Suprapubic skin (tissue), 4 donors: Measurements from ENCODE around the gene GRIA4. TPM values are rescaled to one million over a fixed set of nuclear protein-coding genes. Genes with fewer than 3 reads are reported as not detected.

ENCODE experiments used
- DNase-seq, 2 donors: peaks; one replicate each; pipeline ENCODE4 v3.0.0-alpha.2; 2019; ENCODE audit warnings: low spot score in 2 of 2
- H3K27ac ChIP-seq: fragments of 200-600 bp; sonication (generic); one replicate; pipeline ENCODE4 v1.5.1; 2019
- H3K27me3 ChIP-seq: fragments of 200-600 bp; sonication (generic); one replicate; pipeline ENCODE4 v1.5.1; 2019
- H3K36me3 ChIP-seq: fragments of 200-600 bp; sonication (generic); one replicate; pipeline ENCODE4 v1.5.1; 2019
- H3K4me1 ChIP-seq: fragments of 200-600 bp; sonication (generic); one replicate; pipeline ENCODE4 v1.5.1; 2019
- H3K4me3 ChIP-seq: fragments of 200-600 bp; sonication (generic); one replicate; pipeline ENCODE4 v1.5.1; 2019; ENCODE audit warnings: mild to moderate bottlenecking
- H3K9me3 ChIP-seq: fragments of 200-600 bp; sonication (generic); one replicate; pipeline ENCODE4 v1.5.1; 2019
- CTCF ChIP-seq, 2 donors: fragments of 200-600 bp in 1 of 2; fragments of 450-650 bp in 1 of 2; sonication (generic) in 1 of 2; IDR thresholded peaks; one replicate each; pipeline ENCODE4 v1.5.1; 2016 to 2019; ENCODE audit warnings: antibody characterized with exemption in 2 of 2, mild to moderate bottlenecking in 1 of 2, moderate library complexity in 1 of 2
- EP300 ChIP-seq: sonication (generic); formaldehyde crosslinking; IDR thresholded peaks from one replicate; pipeline ENCODE4 v1.6.1; 2017; ENCODE audit warnings: antibody characterized with exemption
- POLR2A ChIP-seq, 2 donors: fragments of 450-650 bp; IDR thresholded peaks; one replicate each; pipeline ENCODE4 v1.6.1; 2017; ENCODE audit warnings: antibody characterized with exemption in 2 of 2, mild to moderate bottlenecking in 2 of 2, moderate library complexity in 2 of 2
- POLR2AphosphoS5 ChIP-seq, 3 donors: sonication (generic); formaldehyde crosslinking; IDR thresholded peaks; one replicate each; pipeline ENCODE4 v1.6.1; 2017; ENCODE audit warnings: antibody characterized with exemption in 3 of 3
- WGBS: methylation state at CpG from one replicate; pipeline ENCODE4 v1.1.5; 2018; 5-methylcytosine and 5-hydroxymethylcytosine counted together
- total RNA-seq, 4 donors: library from RNA; depleted of rRNA; stranded (reverse); fragments of >200 nt; gene quantifications; one replicate each; pipeline ENCODE4 v1.1.0, GENCODE V29; 2016

Gene GRIA4
- total RNA-seq, 4 donors from 2014 or later = 1.1 to 2.3 (median 1.8) TPM

DNA sequence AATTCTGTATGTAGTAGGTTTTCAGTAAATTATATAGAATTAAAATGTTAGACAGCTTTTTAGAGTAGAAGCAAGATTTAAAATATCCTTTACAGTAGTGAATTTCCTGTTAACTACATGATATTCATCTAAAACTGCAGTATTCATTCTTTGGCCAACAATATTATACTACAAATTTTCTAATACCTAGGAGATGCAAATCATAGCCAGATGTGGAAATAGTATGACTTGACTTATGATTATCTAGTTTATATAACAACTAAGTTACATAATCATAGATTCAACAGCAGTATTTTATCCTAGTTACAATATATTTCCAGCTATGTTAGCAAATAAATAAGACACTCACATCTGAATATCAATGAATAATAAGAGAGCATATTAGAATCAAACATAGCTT, 249.0 kb downstream of the GRIA4 start:
- no peak for TF ChIP-seq CTCF (IDR thresholded peaks at IDR 0.05)
- no peak for TF ChIP-seq POLR2AphosphoS5 (IDR thresholded peaks at IDR 0.05)
- no peak for TF ChIP-seq EP300
- no peak for TF ChIP-seq POLR2A (IDR thresholded peaks at IDR 0.05)
- Histone ChIP-seq H3K4me3 (no peak overlapping the region), H3K4me1 (no peaks in the 10 kb centered on the region), H3K36me3 (no peaks in the 10 kb centered on the region), H3K27ac (no peak overlapping the region), H3K27me3 (no peaks in the 10 kb centered on the region), H3K9me3 (no peaks in the 10 kb centered on the region)
- DNase-seq = no peak

DNA sequence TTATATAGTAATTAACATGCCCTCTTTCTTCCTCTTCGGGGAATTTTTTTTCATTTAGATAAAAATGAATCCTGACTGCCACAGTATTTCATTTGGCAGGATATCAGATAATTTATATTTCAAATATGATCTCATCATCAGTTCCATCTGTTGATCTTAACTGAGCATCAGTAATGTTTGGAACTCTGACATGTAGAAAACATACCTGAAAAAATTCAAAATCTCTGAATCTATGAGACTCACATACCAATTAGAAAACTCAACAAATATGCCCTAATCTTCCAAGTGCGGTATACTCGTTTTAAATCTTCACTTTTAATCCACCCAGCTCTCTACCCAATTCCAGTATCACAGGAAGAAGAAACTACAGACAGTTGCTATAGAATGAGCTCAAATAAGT, 250.2 kb downstream of the GRIA4 start:
- no peak overlapping the region for H3K27ac ChIP-seq
- H3K4me1 ChIP-seq = no peaks in the 10 kb centered on the region
- no peaks in the 10 kb centered on the region for H3K9me3 ChIP-seq
- TF ChIP-seq CTCF (IDR thresholded peaks at IDR 0.05) (no peak), POLR2A (IDR thresholded peaks at IDR 0.05) (no peak), POLR2AphosphoS5 (IDR thresholded peaks at IDR 0.05) (no peak), EP300 (no peak)
- H3K27me3 ChIP-seq = no peaks in the 10 kb centered on the region
- no peaks in the 10 kb centered on the region for H3K36me3 ChIP-seq
- H3K4me3 ChIP-seq = no peak overlapping the region
- no peak for DNase-seq
- WGBS = 47% methylated on average over 3 of the region's 3 CpGs

GRCh38 chr11:105861225-105861624, 251.4 kb downstream of the GRIA4 start:
- Histone ChIP-seq H3K27ac (no peak overlapping the region), H3K9me3 (no peaks in the 10 kb centered on the region), H3K4me3 (no peak overlapping the region), H3K27me3 (no peaks in the 10 kb centered on the region), H3K4me1 (no peaks in the 10 kb centered on the region), H3K36me3 (no peaks in the 10 kb centered on the region)
- no peak for DNase-seq
- 80% methylated on average over 2 of the region's 2 CpGs for WGBS
- TF ChIP-seq POLR2AphosphoS5 (IDR thresholded peaks at IDR 0.05) = no peak
- TF ChIP-seq POLR2A (IDR thresholded peaks at IDR 0.05) = no peak
- TF ChIP-seq CTCF (IDR thresholded peaks at IDR 0.05) = no peak
- no peak for TF ChIP-seq EP300

DNA sequence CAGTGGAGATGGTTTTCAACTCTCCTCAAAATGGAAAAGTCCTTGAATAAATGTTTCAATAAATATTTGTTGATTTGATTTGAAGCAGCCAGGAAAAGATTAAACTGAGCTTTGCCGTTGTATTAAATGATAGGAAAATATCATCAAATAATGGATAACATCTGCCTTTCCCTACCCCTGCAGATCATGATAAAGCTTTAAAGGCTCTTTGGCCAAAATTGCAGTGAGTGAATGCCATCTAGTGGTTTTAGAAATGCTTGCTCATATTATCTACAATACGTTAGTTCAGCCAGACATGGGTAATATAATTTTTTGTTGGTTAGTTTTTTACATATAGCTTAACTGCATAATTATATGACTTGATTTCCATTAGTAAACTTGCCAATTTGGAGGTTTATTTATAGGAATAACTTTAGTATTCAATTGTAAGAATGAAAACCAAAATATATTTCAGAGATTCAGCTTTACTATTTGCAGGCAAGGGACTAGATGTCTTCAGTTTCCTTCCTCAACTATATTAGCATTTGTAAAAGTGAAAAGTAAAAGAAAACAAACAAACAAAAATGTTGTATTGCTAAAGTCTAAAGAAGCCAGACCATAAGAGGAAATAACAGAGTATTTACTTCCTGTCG, 253.0 kb downstream of the GRIA4 start:
- H3K27ac ChIP-seq = no peak overlapping the region
- no peak overlapping the region for H3K4me3 ChIP-seq
- no peaks in the 10 kb centered on the region for H3K27me3 ChIP-seq
- no peaks in the 10 kb centered on the region for H3K4me1 ChIP-seq
- no peaks in the 10 kb centered on the region for H3K9me3 ChIP-seq
- TF ChIP-seq CTCF (IDR thresholded peaks at IDR 0.05) (peak; percentile 41 to 45), POLR2A (IDR thresholded peaks at IDR 0.05) (no peak)
- no peaks in the 10 kb centered on the region for H3K36me3 ChIP-seq
- DNase-seq = no peak
- WGBS = 23% methylated on average over 3 of the region's 3 CpGs

DNA sequence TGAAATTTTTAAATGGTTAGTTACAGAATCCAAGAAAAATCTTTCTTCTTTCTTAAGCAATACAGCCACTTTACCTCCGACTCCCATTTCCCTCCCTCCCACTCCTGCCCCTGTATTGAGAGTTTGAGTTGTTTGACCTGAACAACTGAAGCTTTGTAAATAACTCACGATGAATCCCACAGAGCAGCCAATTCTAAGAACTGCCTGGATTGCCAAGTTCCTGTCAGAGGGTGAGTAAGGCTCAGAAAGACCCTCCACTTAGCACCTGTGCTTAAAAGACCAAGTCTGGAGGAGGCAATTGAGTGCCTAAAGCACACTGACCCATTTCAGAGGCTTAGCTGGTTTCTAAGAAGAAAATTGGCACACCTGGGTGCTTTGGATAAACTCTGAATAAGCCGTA, 253.7 kb downstream of the GRIA4 start:
- Histone ChIP-seq H3K4me1 (no peaks in the 10 kb centered on the region), H3K27me3 (no peaks in the 10 kb centered on the region), H3K9me3 (no peaks in the 10 kb centered on the region), H3K27ac (no peak overlapping the region), H3K36me3 (no peaks in the 10 kb centered on the region), H3K4me3 (no peak overlapping the region)
- WGBS = 52% methylated on average over 3 of the region's 3 CpGs
- DNase-seq = no peak
- TF ChIP-seq POLR2AphosphoS5 (IDR thresholded peaks at IDR 0.05) (no peak), EP300 (no peak), CTCF (IDR thresholded peaks at IDR 0.05) (no peak), POLR2A (IDR thresholded peaks at IDR 0.05) (no peak)
